Stimulated activated CD4-positive, alpha-beta T cell treated with anti-CD3 and anti-CD28 coated beads, Interleukin-1b, Interleukin-23, amount 100 ng/mL, for 1 hour (primary cell): ENCODE measurements around the gene RNF217.
"Not testable (repeated sequence)": the region's sequence is repeated elsewhere in the genome, so short reads cannot be mapped to it uniquely, and the experiment has no call there.

Source experiments
- DNase-seq, 2 donors: peaks; one replicate each; pipeline ENCODE4 v3.0.0-alpha.2; 2020; ENCODE audit warnings: low read depth in 2 of 2

RNF217 gene

GRCh38 chr6:125014661-125014957, 52.4 kb downstream of the RNF217 start:
- DNase-seq, result no peak

- DNase-seq, result no peak
Observed at GRCh38 chr6:125015152-125015551, 52.9 kb downstream of the RNF217 start.

- DNase-seq, result no peak
Observed at GRCh38 chr6:125018136-125018535, 55.9 kb downstream of the RNF217 start.

- DNase-seq, result no peak
Observed at GRCh38 chr6:125019281-125019680, 57.0 kb downstream of the RNF217 start.

- DNase-seq, result no peak
Observed at GRCh38 chr6:125019918-125020317, 57.7 kb downstream of the RNF217 start.

- DNase-seq, result no peak
Observed at GRCh38 chr6:125020385-125020784, 58.1 kb downstream of the RNF217 start.

- DNase-seq, result no peak
Observed at GRCh38 chr6:125022391-125022989, 60.3 kb downstream of the RNF217 start.

GRCh38 chr6:125025164-125025854, 63.1 kb downstream of the RNF217 start:
- no peak for DNase-seq

GRCh38 chr6:125027287-125027686, 65.0 kb downstream of the RNF217 start:
- DNase-seq, result no peak

- DNase-seq, result no peak
Observed at GRCh38 chr6:125030969-125031368, 68.7 kb downstream of the RNF217 start.

- DNase-seq, result no peak
Observed at GRCh38 chr6:125031385-125031784, 69.1 kb downstream of the RNF217 start.

GRCh38 chr6:125034929-125035328, 72.7 kb downstream of the RNF217 start:
- DNase-seq, result not testable (repeated sequence)

- DNase-seq, result not testable (repeated sequence)
Observed at GRCh38 chr6:125036486-125036885, 74.2 kb downstream of the RNF217 start.

GRCh38 chr6:125037827-125038226, 75.6 kb downstream of the RNF217 start:
- DNase-seq, result no peak

- DNase-seq, result no peak
Observed at GRCh38 chr6:125038925-125039324, 76.7 kb downstream of the RNF217 start.

- no peak for DNase-seq
Observed at GRCh38 chr6:125041740-125042459, 79.7 kb downstream of the RNF217 start.

GRCh38 chr6:125044066-125044465, 81.8 kb downstream of the RNF217 start:
- no peak for DNase-seq

- DNase-seq, result no peak
Observed at GRCh38 chr6:125044667-125045066, 82.4 kb downstream of the RNF217 start.

GRCh38 chr6:125046107-125046925, 84.1 kb downstream of the RNF217 start:
- DNase-seq, result no peak

GRCh38 chr6:125048274-125048673, 86.0 kb downstream of the RNF217 start:
- DNase-seq, result no peak

- DNase-seq, result no peak
Observed at GRCh38 chr6:125050663-125051318, 88.6 kb downstream of the RNF217 start.

- no peak for DNase-seq
Observed at GRCh38 chr6:125053809-125054208, 91.6 kb downstream of the RNF217 start.
